ENCODE results near the gene YIF1A. TPM values are rescaled to one million over a fixed set of nuclear protein-coding genes. Genes with fewer than 3 reads are reported as not detected.

Gene YIF1A
- polyA plus RNA-seq, 1 donor from 2014 or later, result 51.2 TPM

DNA sequence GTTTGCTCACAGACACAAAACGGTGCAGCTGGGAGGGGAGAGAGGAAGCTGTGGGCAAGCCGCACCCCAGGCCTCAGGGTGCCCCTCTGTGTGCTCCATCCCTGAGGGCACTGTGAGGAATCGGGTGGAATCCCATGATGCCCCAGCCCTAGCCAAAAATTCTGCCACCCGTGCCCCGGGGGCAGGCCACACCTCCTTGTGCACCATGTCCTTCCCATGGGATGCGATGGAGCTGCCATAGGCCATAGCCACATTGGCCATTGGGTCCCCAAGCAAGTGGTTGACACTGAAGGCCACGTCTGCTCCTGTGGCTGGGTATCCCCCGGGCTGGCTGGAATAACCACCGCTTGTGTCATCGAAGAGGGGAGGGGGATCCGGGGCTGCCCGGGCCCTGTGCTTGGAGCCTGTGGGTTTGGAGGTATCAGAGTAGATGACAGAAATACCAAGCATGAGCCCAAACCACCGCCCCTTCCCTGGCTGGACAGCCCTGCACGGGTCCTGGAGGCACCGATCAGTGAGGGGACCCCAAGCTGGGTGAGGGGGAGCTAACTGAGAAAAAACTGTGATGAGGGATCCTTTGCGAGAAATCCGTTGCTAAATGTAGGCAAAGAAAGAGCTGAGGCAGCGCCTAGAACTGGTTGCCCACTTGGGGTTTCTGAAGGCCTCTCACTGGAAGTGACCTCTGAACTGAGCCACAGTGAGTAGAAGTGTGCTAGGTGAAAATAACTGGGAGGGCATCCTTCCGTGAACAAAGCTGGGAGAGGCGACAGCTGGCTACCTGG lies 863 bp downstream of the YIF1A start:
- H3K27me3 ChIP-seq (ENCODE audit: insufficient read depth, low read depth, low read length), result peaks cover 29% of the 10 kb centered on the region
- no peaks in the 10 kb centered on the region for H3K9me3 ChIP-seq (ENCODE audit: low read length)
- peak overlapping the region; percentile 86 for H3K4me3 ChIP-seq (ENCODE audit: low read length)
- H3K9ac ChIP-seq (ENCODE audit: low read length), result peak overlapping the region; percentile 92
- peaks cover 3% of the 10 kb centered on the region for H4K20me1 ChIP-seq (ENCODE audit: insufficient read depth)
- peaks cover 25% of the 10 kb centered on the region for H3K79me2 ChIP-seq (replicated peaks; ENCODE audit: insufficient read depth, low read length)
- H3F3A ChIP-seq (ENCODE audit: insufficient read depth, low read length, poor library complexity, severe bottlenecking), result no peaks in the 10 kb centered on the region
- no peak overlapping the region for H2AFZ ChIP-seq (ENCODE audit: low read depth, low read length)
- TF ChIP-seq EZH2 (IDR thresholded peaks at IDR 0.05; ENCODE audit: borderline replicate concordance, insufficient read depth, low read length, poor library complexity, severe bottlenecking), result no peak
- TF ChIP-seq, protein P1, sequence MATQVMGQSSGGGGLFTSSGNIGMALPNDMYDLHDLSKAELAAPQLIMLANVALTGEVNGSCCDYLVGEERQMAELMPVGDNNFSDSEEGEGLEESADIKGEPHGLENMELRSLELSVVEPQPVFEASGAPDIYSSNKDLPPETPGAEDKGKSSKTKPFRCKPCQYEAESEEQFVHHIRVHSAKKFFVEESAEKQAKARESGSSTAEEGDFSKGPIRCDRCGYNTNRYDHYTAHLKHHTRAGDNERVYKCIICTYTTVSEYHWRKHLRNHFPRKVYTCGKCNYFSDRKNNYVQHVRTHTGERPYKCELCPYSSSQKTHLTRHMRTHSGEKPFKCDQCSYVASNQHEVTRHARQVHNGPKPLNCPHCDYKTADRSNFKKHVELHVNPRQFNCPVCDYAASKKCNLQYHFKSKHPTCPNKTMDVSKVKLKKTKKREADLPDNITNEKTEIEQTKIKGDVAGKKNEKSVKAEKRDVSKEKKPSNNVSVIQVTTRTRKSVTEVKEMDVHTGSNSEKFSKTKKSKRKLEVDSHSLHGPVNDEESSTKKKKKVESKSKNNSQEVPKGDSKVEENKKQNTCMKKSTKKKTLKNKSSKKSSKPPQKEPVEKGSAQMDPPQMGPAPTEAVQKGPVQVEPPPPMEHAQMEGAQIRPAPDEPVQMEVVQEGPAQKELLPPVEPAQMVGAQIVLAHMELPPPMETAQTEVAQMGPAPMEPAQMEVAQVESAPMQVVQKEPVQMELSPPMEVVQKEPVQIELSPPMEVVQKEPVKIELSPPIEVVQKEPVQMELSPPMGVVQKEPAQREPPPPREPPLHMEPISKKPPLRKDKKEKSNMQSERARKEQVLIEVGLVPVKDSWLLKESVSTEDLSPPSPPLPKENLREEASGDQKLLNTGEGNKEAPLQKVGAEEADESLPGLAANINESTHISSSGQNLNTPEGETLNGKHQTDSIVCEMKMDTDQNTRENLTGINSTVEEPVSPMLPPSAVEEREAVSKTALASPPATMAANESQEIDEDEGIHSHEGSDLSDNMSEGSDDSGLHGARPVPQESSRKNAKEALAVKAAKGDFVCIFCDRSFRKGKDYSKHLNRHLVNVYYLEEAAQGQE (IDR thresholded peaks at IDR 0.05; ENCODE audit: borderline replicate concordance), result no peak
- TF ChIP-seq CTCF (IDR thresholded peaks at IDR 0.05; ENCODE audit: poor library complexity, severe bottlenecking), result no peak
- TF ChIP-seq EP300 (conservative IDR thresholded peaks at IDR 0.05; ENCODE audit: poor library complexity, severe bottlenecking), result no peak
- TF ChIP-seq MXI1 (conservative IDR thresholded peaks at IDR 0.05; ENCODE audit: poor library complexity, severe bottlenecking), result no peak
- no peak for TF ChIP-seq TAF1 (IDR thresholded peaks at IDR 0.05; ENCODE audit: low read depth)
- no peak for TF ChIP-seq SMC3 (conservative IDR thresholded peaks at IDR 0.05; ENCODE audit: poor library complexity)
- no peak for TF ChIP-seq RAD21 (conservative IDR thresholded peaks at IDR 0.05)
- H3K27ac ChIP-seq (ENCODE audit: low read length), result peak overlapping the region; percentile 88
- H3K9me2 ChIP-seq (ENCODE audit: insufficient read depth, low read length), result no peaks in the 10 kb centered on the region
- H3K36me3 ChIP-seq (ENCODE audit: insufficient read depth, low read length), result no peaks in the 10 kb centered on the region
- H3K4me2 ChIP-seq (ENCODE audit: low read length), result peak overlapping the region; percentile 49

DNA sequence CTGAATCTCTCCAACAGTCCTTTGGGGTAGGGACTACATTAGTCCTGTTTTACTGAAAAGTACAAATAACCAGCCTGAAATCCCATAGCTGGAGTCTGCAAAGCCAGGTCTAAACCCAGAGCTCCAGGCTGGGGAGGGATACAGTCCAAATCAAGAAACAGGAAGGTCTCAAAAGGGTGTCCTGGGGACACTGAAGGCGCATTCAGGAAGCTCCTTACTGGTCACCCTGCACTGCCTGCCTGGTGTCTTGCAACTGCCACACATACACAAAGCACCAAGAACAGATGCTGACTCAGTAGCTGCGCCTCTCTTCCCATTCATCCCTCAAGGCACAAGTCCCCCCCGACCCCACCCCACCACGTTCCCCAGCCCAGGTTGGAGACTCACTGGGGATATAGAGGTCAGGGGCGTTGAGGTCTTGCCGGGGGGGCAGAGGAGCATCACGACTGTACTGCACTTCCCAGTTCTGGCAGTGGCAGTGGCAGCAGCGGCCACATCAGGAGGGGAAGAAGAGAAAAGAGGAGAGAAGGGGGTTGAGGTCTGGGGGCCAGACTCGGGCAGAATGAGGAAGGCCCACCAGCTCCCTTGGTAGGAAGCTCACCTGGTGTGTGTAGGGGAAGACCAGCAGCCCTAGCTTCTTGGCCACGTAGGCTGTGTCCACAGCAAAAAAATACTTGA lies 1.6 kb downstream of the YIF1A start:
- H3K4me2 ChIP-seq (ENCODE audit: low read length), result no peak overlapping the region

More for the DNA sequence above, 1.6 kb downstream of the YIF1A start:
- Histone ChIP-seq H3K4me3 (ENCODE audit: low read length) (peak overlapping the region; percentile 86), H3K27ac (ENCODE audit: low read length) (peak overlapping the region; percentile 88), H3K9me2 (ENCODE audit: insufficient read depth, low read length) (no peaks in the 10 kb centered on the region), H3K9me3 (ENCODE audit: low read length) (no peaks in the 10 kb centered on the region), H2AFZ (ENCODE audit: low read depth, low read length) (no peak overlapping the region), H3K9ac (ENCODE audit: low read length) (peak overlapping the region; percentile 92), H3K36me3 (ENCODE audit: insufficient read depth, low read length) (no peaks in the 10 kb centered on the region), H3K79me2 (replicated peaks; ENCODE audit: insufficient read depth, low read length) (peaks cover 31% of the 10 kb centered on the region), H4K20me1 (ENCODE audit: insufficient read depth) (peaks cover 8% of the 10 kb centered on the region), H3K27me3 (ENCODE audit: insufficient read depth, low read depth, low read length) (peaks cover 22% of the 10 kb centered on the region), H3F3A (ENCODE audit: insufficient read depth, low read length, poor library complexity, severe bottlenecking) (no peaks in the 10 kb centered on the region)
- no peak for TF ChIP-seq RAD21 (conservative IDR thresholded peaks at IDR 0.05)
- no peak for TF ChIP-seq EP300 (conservative IDR thresholded peaks at IDR 0.05; ENCODE audit: poor library complexity, severe bottlenecking)
- no peak for TF ChIP-seq CTCF (IDR thresholded peaks at IDR 0.05; ENCODE audit: poor library complexity, severe bottlenecking)
- TF ChIP-seq TAF1 (IDR thresholded peaks at IDR 0.05; ENCODE audit: low read depth), result no peak

All from neural cell (in vitro differentiated cells).